Measurements from ENCODE around the gene COL28A1.

COL28A1 gene

DNA sequence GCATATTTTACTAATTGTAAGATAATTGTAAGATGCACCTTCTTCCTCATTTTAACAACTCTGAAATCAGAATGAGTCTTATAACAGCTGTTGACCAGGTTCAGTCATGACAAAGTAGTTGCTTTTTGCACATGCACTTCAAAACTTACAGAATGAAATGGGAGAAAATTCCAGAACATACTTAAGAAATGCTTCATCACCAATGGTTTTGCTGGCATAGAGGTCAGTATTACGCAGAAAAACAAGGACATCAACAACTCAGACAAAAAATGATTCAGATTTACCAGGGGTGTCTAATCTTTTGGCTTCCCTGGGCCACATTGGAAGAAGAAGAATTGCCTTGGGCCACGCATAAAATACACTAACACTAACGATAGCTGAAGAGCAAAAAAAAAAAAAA, 13.3 kb downstream of the COL28A1 start:
- Histone ChIP-seq H3K4me3 (ENCODE audit: low read depth, low read length, poor library complexity, severe bottlenecking) (no peak overlapping the region), H3K27ac (ENCODE audit: low read depth, low read length, poor library complexity, severe bottlenecking) (no peak overlapping the region), H3K9me3 (ENCODE audit: low read length) (no peaks in the 10 kb centered on the region), H3K36me3 (ENCODE audit: insufficient read depth, low read length) (no peaks in the 10 kb centered on the region; the same call in 1 of the 2 replicates), H4K20me1 (ENCODE audit: insufficient read depth, low read length) (no peaks in the 10 kb centered on the region), H3K79me2 (ENCODE audit: insufficient read depth, low read length) (no peaks in the 10 kb centered on the region), H3F3A (ENCODE audit: insufficient read depth, low read length) (no peaks in the 10 kb centered on the region), H3K27me3 (ENCODE audit: insufficient read depth, low read length) (no peaks in the 10 kb centered on the region; the same call in 1 of the 2 replicates), H3K4me2 (ENCODE audit: low read length) (no peak overlapping the region), H3K4me1 (ENCODE audit: insufficient read depth, low read length, severe bottlenecking) (no peaks in the 10 kb centered on the region), H3K9ac (ENCODE audit: low read length) (no peak overlapping the region), H2AFZ (ENCODE audit: low read length) (no peak overlapping the region), H3K9me2 (ENCODE audit: low read depth, low read length) (no peaks in the 10 kb centered on the region)
- TF ChIP-seq EZH2 (IDR thresholded peaks at IDR 0.05; ENCODE audit: borderline replicate concordance, low read length), result no peak
- TF ChIP-seq, protein P1, sequence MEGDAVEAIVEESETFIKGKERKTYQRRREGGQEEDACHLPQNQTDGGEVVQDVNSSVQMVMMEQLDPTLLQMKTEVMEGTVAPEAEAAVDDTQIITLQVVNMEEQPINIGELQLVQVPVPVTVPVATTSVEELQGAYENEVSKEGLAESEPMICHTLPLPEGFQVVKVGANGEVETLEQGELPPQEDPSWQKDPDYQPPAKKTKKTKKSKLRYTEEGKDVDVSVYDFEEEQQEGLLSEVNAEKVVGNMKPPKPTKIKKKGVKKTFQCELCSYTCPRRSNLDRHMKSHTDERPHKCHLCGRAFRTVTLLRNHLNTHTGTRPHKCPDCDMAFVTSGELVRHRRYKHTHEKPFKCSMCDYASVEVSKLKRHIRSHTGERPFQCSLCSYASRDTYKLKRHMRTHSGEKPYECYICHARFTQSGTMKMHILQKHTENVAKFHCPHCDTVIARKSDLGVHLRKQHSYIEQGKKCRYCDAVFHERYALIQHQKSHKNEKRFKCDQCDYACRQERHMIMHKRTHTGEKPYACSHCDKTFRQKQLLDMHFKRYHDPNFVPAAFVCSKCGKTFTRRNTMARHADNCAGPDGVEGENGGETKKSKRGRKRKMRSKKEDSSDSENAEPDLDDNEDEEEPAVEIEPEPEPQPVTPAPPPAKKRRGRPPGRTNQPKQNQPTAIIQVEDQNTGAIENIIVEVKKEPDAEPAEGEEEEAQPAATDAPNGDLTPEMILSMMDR (IDR thresholded peaks at IDR 0.05; ENCODE audit: low read length), result no peak

DNA sequence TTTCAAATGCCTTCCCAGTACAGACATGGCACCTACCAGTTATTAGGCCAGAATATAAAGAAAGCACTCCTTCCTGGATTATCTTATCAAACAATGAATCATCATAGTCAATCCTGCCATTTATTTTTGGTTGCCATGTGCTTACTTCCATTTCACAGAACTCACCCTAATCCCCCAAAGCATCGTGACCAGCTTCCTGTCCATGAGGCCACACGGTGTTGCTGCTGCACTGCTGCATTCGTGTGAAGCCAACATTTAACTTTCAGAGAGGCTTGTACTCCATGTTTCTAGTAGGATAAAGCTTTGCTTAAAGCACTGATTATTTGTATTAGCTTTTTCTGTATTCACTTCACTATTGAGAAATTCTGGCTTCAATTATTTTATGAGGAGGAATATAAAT, 14.4 kb downstream of the COL28A1 start:
- Histone ChIP-seq H3K9ac (ENCODE audit: low read length) (no peak overlapping the region), H3K27ac (ENCODE audit: low read depth, low read length, poor library complexity, severe bottlenecking) (no peak overlapping the region), H2AFZ (ENCODE audit: low read length) (no peak overlapping the region), H3K4me2 (ENCODE audit: low read length) (no peak overlapping the region), H3F3A (ENCODE audit: insufficient read depth, low read length) (no peaks in the 10 kb centered on the region), H3K36me3 (ENCODE audit: insufficient read depth, low read length) (no peaks in the 10 kb centered on the region), H3K79me2 (ENCODE audit: insufficient read depth, low read length) (no peaks in the 10 kb centered on the region), H3K4me1 (ENCODE audit: insufficient read depth, low read length, severe bottlenecking) (no peaks in the 10 kb centered on the region), H3K4me3 (ENCODE audit: low read depth, low read length, poor library complexity, severe bottlenecking) (no peak overlapping the region), H3K9me2 (ENCODE audit: low read depth, low read length) (no peaks in the 10 kb centered on the region), H3K27me3 (ENCODE audit: insufficient read depth, low read length) (no peaks in the 10 kb centered on the region), H4K20me1 (ENCODE audit: insufficient read depth, low read length) (no peaks in the 10 kb centered on the region), H3K9me3 (ENCODE audit: low read length) (no peaks in the 10 kb centered on the region)
- TF ChIP-seq, protein P1 (IDR thresholded peaks at IDR 0.05; ENCODE audit: low read length), result no peak; the same call in 1 of the 2 replicates
- TF ChIP-seq EZH2 (IDR thresholded peaks at IDR 0.05; ENCODE audit: borderline replicate concordance, low read length), result no peak

DNA sequence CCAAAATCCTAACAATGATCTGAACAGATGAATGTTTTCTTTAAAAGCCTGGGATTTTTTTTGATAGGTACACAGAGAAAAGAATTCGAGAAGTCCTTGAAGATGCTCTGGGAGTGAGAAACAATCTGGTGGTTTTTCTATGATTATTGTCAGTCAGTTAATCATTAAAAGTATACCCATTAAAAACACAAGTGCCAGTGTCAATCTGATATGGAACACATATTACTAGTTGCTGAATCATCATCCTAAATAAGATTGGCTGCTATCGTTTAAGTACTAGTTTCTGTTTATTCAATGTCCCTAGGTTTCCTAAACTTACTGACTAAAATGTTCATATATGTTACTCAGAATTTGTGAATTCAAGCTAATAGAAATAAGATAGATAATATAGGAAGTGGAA, 16.1 kb downstream of the COL28A1 start:
- no peaks in the 10 kb centered on the region for H3K9me3 ChIP-seq (ENCODE audit: low read length)
- no peak overlapping the region for H3K27ac ChIP-seq (ENCODE audit: low read depth, low read length, poor library complexity, severe bottlenecking)
- H3K79me2 ChIP-seq (ENCODE audit: insufficient read depth, low read length), result no peaks in the 10 kb centered on the region
- H3K4me1 ChIP-seq (ENCODE audit: insufficient read depth, low read length, severe bottlenecking), result no peaks in the 10 kb centered on the region
- no peaks in the 10 kb centered on the region for H3K9me2 ChIP-seq (ENCODE audit: low read depth, low read length)
- H3K36me3 ChIP-seq (ENCODE audit: insufficient read depth, low read length), result no peaks in the 10 kb centered on the region
- no peak overlapping the region for H3K9ac ChIP-seq (ENCODE audit: low read length)
- no peak overlapping the region for H3K4me2 ChIP-seq (ENCODE audit: low read length)
- no peak overlapping the region for H3K4me3 ChIP-seq (ENCODE audit: low read depth, low read length, poor library complexity, severe bottlenecking)
- H3F3A ChIP-seq (ENCODE audit: insufficient read depth, low read length), result no peaks in the 10 kb centered on the region
- H4K20me1 ChIP-seq (ENCODE audit: insufficient read depth, low read length), result no peaks in the 10 kb centered on the region
- no peaks in the 10 kb centered on the region for H3K27me3 ChIP-seq (ENCODE audit: insufficient read depth, low read length)
- TF ChIP-seq, protein P1 (IDR thresholded peaks at IDR 0.05; ENCODE audit: low read length), result no peak
- TF ChIP-seq EZH2 (IDR thresholded peaks at IDR 0.05; ENCODE audit: borderline replicate concordance, low read length), result no peak
- no peak overlapping the region for H2AFZ ChIP-seq (ENCODE audit: low read length)

All from OCI-LY1 (cell line).